ENCODE measurements around the gene TMEM132A. TPM values are rescaled to one million over a fixed set of nuclear protein-coding genes. Genes with fewer than 3 reads are reported as not detected.

The TMEM132A gene
- total RNA-seq, 1 donor from 2014 or later, result 6.7 TPM

DNA sequence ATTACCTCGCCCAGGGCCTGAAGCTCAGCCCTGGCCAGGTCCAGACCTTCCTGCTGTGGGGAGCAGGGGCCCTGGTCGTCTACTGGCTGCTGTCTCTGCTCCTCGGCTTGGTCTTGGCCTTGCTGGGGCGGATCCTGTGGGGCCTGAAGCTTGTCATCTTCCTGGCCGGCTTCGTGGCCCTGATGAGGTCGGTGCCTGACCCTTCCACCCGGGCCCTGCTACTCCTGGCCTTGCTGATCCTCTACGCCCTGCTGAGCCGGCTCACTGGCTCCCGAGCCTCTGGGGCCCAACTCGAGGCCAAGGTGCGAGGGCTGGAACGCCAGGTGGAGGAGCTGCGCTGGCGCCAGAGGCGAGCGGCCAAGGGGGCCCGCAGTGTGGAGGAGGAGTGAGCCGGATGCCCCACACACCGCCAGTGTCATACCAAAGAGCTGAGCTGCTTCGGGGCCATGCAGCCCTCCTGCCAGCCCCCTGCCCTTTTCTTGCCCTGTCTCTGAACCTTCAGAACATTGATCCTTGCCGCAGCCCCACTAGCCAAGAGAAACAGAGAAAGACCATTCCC is 2.4 kb upstream of the TMEM132A start:
- DNase-seq (ENCODE audit: low spot score), result no peak

DNA sequence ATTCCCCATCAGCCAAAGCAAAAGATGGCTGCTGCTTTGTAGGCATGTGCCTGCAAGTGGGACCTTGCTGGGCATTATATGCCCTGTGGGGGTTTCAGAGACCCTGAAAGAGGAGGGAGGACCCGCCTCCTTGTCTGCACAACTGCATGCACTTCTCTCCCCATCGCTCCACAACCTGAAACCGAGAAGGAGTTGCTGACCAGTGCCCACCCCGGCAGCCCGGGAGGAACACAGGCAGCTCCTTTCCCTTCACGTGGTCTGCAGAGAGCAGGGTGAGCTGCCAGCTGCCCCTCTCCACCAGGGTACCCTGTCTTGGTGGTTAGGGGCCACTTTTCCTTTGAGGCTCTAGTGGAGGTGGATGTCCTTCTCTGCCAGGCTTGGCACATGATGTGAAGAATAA is 1.4 kb upstream of the TMEM132A start:
- DNase-seq (ENCODE audit: low spot score), result no peak

DNA sequence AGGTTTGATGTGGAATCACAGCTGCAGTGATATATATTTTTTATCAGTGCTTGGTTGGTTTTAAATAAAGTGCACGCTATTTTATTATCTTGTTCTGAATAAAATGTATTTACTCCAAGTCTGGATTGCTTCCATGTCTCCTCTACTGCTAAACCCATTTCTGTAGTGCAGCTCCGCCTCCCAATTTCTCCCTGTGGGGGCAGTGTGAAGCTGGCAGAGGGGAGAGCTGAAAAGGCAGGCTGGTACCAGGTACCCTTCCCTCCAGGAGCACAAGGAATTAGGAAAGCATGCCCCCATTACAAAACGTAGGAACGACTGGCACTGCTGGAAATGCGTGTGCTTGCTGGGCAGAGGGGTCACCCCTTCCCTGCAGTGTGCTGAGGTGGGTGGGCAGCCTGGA is 934 bp upstream of the TMEM132A start:
- no peak for DNase-seq (ENCODE audit: low spot score)

DNA sequence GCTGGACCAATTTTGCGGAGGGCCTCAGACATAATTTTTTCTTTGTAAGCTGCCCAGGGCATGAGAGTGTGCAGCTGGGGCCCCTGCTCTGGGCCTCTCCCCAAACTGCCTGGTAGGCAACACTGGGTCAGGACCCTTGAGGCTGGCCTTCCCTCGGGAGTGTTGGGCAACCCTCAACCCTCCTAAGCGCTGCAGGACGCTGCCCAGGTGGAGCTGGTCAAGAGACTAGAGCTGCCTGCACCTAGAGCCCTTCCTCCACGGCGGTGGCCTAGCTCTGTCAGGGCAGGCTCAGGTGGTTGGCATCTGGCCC is 505 bp upstream of the TMEM132A start:
- no peak for DNase-seq (ENCODE audit: low spot score)

DNA sequence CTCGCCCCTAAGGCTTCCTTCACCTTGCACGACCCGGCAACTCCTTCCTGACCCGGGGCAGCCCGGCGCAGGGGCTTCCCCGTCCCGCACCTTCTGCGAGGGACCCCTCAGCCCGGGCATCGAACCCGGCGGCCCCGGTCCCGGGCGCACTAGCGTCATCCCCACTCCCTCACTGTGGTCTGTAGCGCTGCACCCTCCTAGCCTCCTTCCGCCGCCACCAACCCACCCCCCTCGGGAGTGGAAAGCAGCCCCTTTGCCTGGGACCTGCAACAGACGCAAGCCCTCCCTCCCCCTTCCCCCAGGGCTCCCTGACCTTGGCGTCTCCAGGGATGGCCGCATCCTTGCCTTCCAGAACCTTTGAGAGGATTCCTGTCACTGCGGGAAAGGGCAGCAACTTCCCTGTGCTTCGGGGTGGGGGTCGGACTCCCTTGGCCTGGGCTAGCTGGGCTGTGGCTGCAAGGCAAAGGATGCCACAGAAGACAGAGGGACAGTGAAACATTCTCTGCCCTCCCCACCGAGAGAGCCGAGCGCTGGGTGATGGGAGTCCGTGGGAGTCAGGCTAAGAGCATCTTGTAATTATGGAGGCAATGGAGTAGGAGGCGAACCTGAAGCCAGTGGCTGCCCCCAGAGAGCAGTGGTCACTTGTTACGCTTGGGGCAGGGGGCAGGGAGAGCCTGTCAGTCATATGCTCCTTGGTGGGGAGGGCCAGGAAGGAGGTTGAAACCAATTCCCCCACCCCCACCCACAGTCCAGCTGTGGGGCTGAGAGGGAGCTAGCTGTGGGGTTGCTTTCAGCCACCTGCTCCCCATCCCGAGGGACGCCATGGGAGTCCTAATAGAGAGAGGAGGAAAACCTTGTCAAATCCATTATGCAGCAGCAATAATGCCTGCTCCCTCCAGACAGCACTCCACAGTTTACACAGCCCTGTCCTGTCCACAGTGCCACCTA is 920 bp downstream of the TMEM132A start:
- DNase-seq (ENCODE audit: low spot score), result peak; percentile 82

DNA sequence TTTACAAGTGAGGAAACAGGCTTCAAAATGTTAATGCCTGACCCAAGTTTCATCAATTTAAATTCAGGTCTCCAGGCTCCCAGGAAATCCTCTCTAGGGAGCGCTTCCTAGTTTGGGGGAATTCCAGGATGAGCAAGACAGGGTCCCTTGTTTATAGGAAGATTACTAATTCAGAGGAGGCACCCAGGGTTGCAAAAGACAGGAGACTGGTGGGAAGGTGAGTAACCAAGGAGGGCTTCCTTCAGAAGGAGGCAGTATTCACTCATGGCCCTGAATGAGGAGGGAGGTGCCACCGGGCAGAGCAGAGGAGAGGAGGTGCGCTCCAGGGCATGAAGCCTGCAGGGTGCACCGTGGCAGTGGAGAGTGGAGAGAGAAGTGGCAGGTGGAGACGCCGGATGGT is 1.6 kb downstream of the TMEM132A start:
- no peak for DNase-seq (ENCODE audit: low spot score)

DNA sequence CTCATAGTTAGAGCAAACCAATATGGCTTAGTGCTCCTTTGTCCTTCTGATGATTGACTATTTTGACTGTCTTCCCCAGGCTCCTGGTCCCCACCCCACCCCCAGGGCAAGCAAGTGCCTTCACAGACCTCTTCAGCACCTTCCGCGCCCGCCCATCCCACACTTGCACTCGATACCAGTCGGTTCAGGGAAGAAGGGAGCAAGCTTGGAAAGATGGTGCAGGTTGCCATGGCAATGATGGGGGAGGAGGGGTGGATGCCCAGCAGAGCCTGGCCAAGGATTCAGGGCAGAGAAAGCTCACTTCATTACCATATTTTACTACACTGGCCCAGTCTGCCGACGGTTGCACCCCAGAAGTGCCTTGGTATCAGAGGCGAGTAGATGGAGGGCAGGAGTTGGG is 2.2 kb downstream of the TMEM132A start:
- DNase-seq (ENCODE audit: low spot score), result no peak

DNA sequence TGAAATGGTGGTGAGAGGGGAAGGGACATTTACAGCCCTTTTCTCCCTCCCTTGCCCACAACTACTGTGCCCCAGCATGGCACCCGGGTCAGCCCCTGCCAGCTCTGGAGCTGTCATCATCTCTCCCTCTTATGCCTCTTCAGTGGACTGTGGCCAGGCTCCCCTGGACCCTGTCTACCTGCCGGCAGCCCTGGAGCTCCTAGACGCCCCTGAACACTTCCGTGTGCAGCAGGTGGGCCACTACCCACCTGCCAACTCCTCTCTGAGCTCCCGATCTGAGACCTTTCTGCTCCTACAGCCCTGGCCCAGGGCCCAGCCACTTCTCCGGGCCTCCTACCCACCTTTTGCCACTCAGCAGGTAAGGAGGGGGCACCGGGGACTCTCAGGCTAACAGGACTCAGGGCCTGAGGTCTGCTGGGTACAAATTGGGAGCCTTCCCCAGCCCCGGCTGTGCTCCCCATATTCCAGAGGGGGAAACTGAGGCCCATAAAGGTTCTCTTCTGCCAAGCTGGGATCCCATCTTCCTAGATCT is 2.9 kb downstream of the TMEM132A start:
- no peak for DNase-seq (ENCODE audit: low spot score)

DNA sequence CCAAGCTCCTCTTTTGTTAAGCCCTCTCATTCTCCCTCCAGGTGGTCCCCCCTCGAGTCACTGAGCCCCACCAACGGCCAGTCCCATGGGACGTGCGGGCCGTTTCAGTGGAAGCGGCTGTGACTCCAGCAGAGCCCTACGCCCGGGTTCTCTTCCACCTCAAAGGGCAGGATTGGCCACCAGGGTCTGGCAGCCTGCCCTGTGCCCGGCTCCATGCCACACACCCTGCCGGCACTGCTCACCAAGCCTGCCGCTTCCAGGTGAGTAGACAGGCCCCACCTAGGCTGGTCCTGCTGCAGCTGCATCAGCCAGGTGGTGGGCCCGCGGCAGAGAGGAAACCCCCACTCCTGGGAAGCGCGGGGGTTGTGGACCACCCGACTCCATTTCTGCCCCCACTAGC is 3.3 kb downstream of the TMEM132A start:
- no peak for DNase-seq (ENCODE audit: low spot score)

DNA sequence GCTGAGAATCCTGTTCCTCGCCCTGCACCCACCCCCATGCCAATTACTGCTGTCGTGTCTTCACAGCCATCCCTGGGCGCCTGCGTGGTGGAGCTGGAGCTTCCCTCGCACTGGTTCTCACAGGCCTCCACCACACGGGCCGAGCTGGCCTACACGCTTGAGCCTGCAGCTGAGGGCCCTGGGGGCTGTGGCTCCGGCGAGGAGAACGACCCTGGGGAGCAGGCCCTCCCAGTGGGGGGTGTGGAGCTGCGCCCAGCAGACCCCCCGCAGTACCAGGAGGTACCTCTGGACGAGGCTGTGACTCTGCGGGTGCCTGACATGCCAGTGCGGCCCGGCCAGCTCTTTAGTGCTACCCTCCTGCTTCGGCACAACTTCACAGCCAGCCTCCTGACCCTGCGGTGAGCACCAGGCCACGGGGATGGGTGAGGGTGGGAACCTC is 4.3 kb downstream of the TMEM132A start:
- DNase-seq (ENCODE audit: low spot score), result no peak

DNA sequence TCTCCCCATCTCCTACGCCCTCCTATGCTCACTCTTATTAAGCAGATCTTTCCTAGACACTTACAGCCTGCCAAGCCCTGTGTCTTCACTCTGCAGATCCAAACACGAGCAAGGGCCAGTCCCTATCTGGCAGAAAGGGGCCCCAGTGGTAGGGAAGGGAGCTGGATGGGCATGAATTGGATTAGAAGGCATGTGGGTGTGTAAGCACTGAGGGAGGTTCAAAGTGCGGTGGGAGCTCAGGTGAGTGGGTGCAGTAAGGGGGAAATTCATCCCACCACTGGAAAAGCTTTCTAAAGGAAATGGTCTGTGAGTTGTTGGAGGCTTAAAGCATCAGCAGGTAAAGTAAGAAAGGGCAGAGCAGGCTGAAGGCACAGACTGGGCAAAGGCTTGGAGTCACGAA is 5.5 kb downstream of the TMEM132A start:
- no peak for DNase-seq (ENCODE audit: low spot score)

DNA sequence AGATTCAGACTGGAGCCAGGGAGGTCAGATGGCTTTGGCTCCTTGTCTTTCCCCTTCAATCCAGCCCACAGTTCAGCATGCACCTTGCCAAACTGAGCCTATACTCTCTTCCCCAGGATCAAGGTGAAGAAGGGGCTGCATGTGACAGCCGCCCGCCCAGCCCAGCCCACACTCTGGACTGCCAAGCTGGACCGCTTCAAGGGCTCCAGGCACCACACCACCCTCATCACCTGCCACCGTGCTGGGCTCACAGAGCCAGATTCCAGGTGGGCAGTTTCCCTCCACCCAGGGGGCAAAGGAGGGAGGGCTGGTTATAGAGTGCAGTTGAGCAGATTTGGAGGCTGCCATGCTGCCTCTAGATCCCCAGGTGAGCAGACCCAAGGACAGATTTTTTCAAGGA is 6.1 kb downstream of the TMEM132A start:
- no peak for DNase-seq (ENCODE audit: low spot score)

DNA sequence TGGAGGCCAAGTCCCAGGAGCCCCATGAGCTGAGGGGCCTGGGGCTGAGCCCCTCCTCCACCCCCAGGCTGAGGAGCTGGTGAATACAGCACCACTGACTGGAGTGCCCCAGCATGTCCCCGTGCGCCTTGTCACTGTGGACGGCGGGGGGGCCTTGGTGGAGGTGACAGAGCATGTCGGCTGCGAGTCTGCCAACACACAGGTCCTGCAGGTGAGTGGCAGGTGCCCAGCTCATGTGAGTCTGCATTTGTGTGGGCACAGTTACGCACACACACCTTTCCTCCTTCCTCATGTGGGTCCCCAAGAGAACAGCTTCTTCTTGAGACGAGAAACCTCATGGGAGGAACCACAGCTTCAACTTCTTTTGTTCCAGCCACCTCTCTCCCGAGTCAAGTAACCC is 7.7 kb downstream of the TMEM132A start:
- DNase-seq (ENCODE audit: low spot score), result no peak

DNA sequence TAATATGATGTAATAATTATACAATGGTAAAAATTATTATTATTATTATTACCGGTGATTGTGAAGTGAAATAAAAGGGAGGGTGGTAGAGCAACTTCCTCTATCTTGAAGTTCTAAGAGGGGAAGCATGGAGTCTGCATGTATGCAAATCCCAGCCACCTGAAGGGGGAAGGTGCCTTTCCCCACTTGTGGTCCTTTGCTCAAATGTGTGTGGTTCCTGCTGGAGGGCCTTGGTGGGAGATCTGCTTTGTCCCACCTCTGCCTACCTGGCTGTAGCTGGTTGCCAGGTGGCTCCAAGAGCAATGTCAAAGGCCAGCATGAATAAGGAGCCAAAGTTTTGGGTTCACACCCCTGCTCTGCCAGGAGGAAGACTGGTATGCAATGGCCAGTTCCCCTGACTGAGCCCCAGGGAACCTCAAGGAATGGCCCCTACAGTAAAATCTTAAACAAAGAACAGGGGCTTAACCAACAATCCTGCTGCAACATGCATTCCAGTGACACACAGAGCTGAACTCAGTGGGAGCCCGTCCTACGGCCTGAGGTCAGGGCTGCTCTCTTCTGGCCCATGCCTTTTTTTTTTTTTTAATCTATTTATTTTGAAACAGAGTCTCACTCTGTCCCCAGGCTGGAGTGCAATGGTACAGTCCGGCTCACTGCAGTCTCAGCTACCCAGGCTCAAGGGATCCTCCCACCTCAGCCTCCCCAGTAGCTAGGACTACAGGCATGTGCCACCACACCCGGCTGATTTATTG is 8.5 kb downstream of the TMEM132A start:
- no peak for DNase-seq (ENCODE audit: low spot score)

DNA sequence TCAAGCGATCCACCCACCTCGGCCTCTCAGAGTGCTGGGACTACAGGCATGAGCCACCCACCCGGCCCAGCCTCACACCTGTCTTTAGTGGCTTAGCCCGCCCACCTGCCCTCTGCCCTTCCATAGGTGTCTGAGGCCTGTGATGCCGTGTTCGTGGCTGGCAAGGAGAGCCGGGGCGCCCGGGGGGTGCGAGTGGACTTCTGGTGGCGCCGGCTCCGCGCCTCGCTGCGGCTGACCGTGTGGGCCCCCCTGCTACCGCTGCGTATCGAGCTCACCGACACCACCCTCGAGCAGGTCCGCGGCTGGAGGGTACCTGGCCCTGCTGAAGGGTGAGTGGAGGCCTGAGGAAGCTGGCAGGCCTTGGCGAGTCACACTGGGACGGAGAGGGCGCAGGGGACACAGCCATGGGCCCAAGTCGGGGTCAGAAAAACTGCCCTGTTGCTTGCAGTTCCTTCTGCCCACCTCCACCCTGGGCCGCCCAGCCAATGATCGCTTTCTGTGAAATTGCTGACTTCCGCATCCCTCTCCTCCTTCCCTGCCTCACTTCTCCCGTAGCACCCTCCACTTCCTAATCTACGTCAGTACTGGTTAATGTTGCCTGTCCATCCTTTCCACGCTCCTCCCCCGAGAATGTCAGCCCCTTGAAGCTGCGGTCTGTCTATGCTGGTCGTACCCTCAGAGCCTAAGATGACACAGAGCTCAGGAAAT is 9.3 kb downstream of the TMEM132A start:
- no peak for DNase-seq (ENCODE audit: low spot score)

DNA sequence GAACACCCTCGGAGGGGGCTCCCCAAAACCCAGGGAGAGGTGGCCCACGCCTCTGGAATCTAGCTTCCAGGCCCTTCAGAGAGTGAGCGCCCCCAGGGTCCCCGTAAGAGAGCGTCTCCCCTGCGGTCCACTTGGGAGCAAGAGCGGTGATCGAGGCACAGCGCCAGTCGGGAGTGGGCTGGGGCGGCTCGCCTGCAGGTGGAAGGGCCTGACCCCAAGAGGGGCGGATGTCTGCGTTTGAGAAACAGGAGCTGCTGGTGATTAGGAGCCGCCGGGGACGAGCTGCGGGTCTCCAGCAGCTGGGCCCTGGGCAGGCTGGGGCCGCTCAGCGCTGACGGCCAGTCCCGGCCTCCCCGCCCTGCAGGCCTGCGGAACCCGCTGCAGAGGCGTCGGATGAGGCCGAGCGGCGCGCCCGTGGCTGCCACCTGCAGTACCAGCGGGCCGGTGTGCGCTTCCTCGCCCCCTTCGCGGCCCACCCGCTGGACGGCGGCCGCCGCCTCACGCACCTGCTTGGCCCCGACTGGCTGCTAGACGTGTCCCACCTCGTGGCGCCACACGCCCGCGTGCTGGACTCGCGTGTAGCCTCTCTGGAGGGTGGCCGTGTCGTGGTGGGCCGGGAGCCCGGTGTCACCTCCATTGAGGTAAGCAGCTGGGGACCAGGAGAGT is 10.0 kb downstream of the TMEM132A start:
- DNase-seq (ENCODE audit: low spot score), result no peak

DNA sequence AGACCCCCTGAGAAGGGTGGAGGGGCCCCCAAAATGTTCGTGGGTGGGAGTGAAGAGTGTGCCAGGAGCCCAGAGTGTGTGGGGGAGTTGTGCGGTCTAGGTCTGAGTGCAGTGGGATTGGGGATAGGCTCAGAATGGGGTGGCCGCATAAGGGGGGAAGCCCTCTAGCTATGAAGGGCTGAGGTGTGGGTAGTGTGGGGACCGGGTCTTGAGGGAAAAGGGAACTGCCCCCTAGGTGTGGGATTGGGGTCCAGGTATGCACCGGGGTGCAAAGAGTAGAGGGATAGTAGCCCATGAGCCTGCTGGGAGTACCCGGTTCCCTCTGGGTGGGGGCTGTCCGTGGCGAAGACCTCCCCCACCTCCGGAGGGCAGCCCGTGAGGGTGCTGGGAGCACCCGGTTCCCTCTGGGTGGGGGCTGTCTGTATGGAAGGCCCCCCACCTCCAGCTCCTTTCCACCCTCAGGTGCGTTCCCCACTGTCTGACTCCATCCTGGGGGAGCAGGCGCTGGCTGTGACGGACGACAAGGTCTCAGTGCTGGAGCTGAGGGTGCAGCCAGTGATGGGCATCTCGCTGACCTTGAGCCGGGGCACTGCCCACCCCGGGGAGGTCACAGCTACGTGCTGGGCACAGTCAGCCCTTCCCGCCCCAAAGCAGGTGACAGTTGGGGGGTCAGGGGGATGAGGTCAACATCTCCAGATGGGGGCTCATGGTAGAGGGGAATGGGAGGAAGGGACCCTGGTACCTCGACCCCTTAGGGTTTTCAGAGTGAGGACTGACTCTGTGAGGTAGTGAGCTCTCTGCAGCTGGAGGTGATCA is 10.7 kb downstream of the TMEM132A start:
- no peak for DNase-seq (ENCODE audit: low spot score)

DNA sequence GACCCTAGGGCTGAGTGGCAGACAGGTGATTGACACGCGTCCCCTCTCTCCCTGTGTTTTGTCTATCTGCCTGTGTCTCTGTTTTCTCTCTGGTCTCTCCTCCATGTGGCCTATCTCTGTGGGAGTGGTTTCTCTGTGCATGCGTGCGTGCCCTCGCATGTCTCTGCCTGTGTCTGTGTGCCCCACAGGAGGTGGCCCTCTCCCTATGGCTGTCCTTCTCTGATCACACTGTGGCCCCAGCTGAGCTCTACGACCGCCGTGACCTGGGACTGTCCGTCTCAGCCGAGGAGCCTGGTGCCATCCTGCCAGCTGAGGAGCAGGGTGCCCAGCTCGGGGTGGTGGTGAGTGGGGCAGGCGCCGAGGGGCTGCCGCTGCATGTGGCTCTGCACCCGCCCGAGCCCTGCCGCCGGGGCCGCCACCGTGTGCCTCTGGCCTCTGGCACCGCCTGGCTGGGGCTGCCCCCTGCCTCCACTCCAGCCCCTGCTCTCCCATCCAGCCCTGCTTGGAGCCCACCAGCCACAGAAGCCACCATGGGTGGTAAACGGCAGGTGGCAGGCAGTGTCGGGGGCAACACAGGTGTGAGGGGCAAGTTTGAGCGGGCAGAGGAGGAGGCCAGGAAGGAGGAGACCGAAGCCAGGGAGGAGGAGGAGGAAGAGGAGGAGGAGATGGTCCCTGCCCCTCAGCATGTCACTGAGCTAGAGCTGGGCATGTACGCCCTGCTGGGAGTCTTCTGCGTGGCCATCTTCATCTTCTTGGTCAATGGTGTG is 11.6 kb downstream of the TMEM132A start:
- no peak for DNase-seq (ENCODE audit: low spot score)

DNA sequence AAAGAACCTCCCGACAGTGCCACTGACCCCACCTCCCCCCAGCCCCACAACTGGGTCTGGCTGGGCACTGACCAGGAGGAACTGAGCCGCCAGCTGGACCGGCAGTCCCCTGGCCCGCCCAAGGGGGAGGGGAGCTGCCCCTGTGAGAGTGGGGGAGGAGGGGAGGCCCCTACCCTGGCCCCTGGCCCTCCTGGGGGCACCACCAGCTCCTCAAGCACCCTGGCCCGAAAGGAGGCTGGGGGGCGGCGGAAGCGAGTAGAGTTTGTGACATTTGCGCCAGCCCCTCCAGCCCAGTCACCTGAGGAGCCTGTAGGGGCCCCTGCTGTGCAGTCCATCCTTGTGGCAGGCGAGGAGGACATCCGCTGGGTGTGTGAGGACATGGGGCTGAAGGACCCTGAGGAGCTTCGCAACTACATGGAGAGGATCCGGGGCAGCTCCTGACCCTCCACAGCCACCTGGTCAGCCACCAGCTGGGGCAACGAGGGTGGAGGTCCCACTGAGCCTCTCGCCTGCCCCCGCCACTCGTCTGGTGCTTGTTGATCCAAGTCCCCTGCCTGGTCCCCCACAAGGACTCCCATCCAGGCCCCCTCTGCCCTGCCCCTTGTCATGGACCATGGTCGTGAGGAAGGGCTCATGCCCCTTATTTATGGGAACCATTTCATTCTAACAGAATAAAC is 12.3 kb downstream of the TMEM132A start:
- DNase-seq (ENCODE audit: low spot score), result no peak

Data from mesenteric fat pad (tissue), 1 donor.